H9 (cell line): ENCODE data around the gene CDK11A. TPM values are rescaled to one million over a fixed set of nuclear protein-coding genes. Genes with fewer than 3 reads are reported as not detected.
"Not testable (repeated sequence)": the region's sequence is repeated elsewhere in the genome, so short reads cannot be mapped to it uniquely, and the experiment has no call there.

ENCODE experiments used
- DNase-seq: peaks from one replicate; pipeline ENCODE4 v3.0.0-alpha.2; 2017
- H2AFZ ChIP-seq: one replicate; pipeline ENCODE4 v1.6.1; 2013; ENCODE audit warnings: mild to moderate bottlenecking, low read length, control low read depth, moderate library complexity
- H2AK5ac ChIP-seq: 2 replicates; pipeline ENCODE4 v1.6.1; 2013; ENCODE audit warnings: low read length, control low read depth, mixed read lengths; ENCODE audit not compliant: insufficient read length
- H2BK120ac ChIP-seq: one replicate; pipeline ENCODE4 v1.6.1; 2013; ENCODE audit warnings: low read depth, mild to moderate bottlenecking, low read length, control low read depth, inconsistent platforms; ENCODE audit not compliant: poor library complexity, severe bottlenecking
- H2BK12ac ChIP-seq: 2 replicates; pipeline ENCODE4 v1.6.1; 2013; ENCODE audit warnings: low read length, control low read depth, mixed read lengths, low read depth; ENCODE audit not compliant: insufficient read length
- H2BK15ac ChIP-seq: 2 replicates; pipeline ENCODE4 v1.6.1; 2013; ENCODE audit warnings: low read depth, low read length, control low read depth
- H2BK20ac ChIP-seq: one replicate; pipeline ENCODE4 v1.6.1; 2013; ENCODE audit warnings: low read depth, mild to moderate bottlenecking, low read length, control low read depth, inconsistent platforms; ENCODE audit not compliant: poor library complexity, severe bottlenecking
- H2BK5ac ChIP-seq: 2 replicates; pipeline ENCODE4 v1.6.1; 2013; ENCODE audit warnings: low read length, control low read depth, mixed read lengths; ENCODE audit not compliant: insufficient read length
- H3K14ac ChIP-seq: 2 replicates; pipeline ENCODE4 v1.6.1; 2013; ENCODE audit warnings: low read length, control low read depth; ENCODE audit not compliant: insufficient read depth
- H3K18ac ChIP-seq: 2 replicates; pipeline ENCODE4 v1.6.1; 2013; ENCODE audit warnings: low read depth, mild to moderate bottlenecking, mixed read lengths, low read length, control low read depth; ENCODE audit not compliant: insufficient read length
- H3K23ac ChIP-seq: 2 replicates; pipeline ENCODE4 v1.6.1; 2013; ENCODE audit warnings: low read length, control low read depth, mixed read lengths, low read depth; ENCODE audit not compliant: insufficient read length
- H3K23me2 ChIP-seq: 2 replicates; pipeline ENCODE4 v1.6.1; 2013; ENCODE audit warnings: low read depth, mild to moderate bottlenecking, mixed read lengths, low read length, control low read depth; ENCODE audit not compliant: insufficient read length, poor library complexity, severe bottlenecking
- H3K27ac ChIP-seq: 2 replicates; pipeline ENCODE4 v1.5.1; 2013; ENCODE audit warnings: low read length, control low read depth, mixed read lengths, low read depth; ENCODE audit not compliant: insufficient read length
- H3K27me3 ChIP-seq: 2 replicates; pipeline ENCODE4 v1.6.1; 2013; ENCODE audit warnings: low read length, control low read depth, inconsistent platforms; ENCODE audit not compliant: insufficient read depth
- H3K4ac ChIP-seq: 2 replicates; pipeline ENCODE4 v1.6.1; 2013; ENCODE audit warnings: low read depth, mild to moderate bottlenecking, control low read depth, inconsistent platforms, low read length, moderate library complexity
- H3K4me1 ChIP-seq: 2 replicates; pipeline ENCODE4 v1.6.1; 2013; ENCODE audit warnings: low read length, control low read depth, inconsistent platforms; ENCODE audit not compliant: insufficient read depth
- H3K4me2 ChIP-seq: 2 replicates; pipeline ENCODE4 v1.6.1; 2013; ENCODE audit warnings: low read length, control low read depth, mixed read lengths; ENCODE audit not compliant: insufficient read length, insufficient read depth
- H3K56ac ChIP-seq: 2 replicates; pipeline ENCODE4 v1.6.1; 2013; ENCODE audit warnings: low read depth, mild to moderate bottlenecking, mixed read lengths, low read length, control low read depth; ENCODE audit not compliant: insufficient read length
- H3K79me1 ChIP-seq: 2 replicates; pipeline ENCODE4 v1.6.1; 2013; ENCODE audit warnings: low read depth, mild to moderate bottlenecking, moderate library complexity, low read length, control low read depth, inconsistent platforms; ENCODE audit not compliant: insufficient read depth, poor library complexity, severe bottlenecking
- H3K79me2 ChIP-seq: 2 replicates; pipeline ENCODE4 v1.6.1; 2013; ENCODE audit warnings: low read length, control low read depth, inconsistent platforms; ENCODE audit not compliant: insufficient read depth
- H3K9ac ChIP-seq: 2 replicates; pipeline ENCODE4 v1.6.1; 2013; ENCODE audit warnings: low read length, control low read depth, mixed read lengths; ENCODE audit not compliant: insufficient read length; ENCODE audit errors: extremely low read depth
- H3K9me3 ChIP-seq: one replicate; pipeline ENCODE4 v1.6.1; 2013; ENCODE audit warnings: low read depth, low read length, inconsistent platforms; ENCODE audit not compliant: control insufficient read depth
- H3T11ph ChIP-seq: one replicate; pipeline ENCODE4 v1.6.1; 2013; ENCODE audit warnings: mild to moderate bottlenecking, low read length, control low read depth, inconsistent platforms
- H4K20me1 ChIP-seq: one replicate; pipeline ENCODE4 v1.6.1; 2013; ENCODE audit not compliant: control insufficient read depth, insufficient read length, insufficient read depth
- H4K5ac ChIP-seq: 2 replicates; pipeline ENCODE4 v1.6.1; 2013; ENCODE audit warnings: low read depth, mild to moderate bottlenecking, mixed read lengths, low read length, control low read depth; ENCODE audit not compliant: insufficient read length
- H4K8ac ChIP-seq: replicated peaks from 2 replicates; pipeline ENCODE4 v1.6.1; 2013; ENCODE audit warnings: low read length, control low read depth, mixed read lengths, low read depth; ENCODE audit not compliant: insufficient read length
- H4K91ac ChIP-seq: 2 replicates; pipeline ENCODE4 v1.6.1; 2013; ENCODE audit warnings: low read depth, mild to moderate bottlenecking, moderate library complexity, mixed read lengths, low read length, control low read depth; ENCODE audit not compliant: insufficient read length
- H3K27ac Mint-ChIP-seq, 3 experiments: 2 replicates in 2 of 3; 3 replicates in 1 of 3; pipeline ENCODE4 v1.8.0; 2020 to 2021; ENCODE audit warnings: mixed read lengths in 3 of 3, mild to moderate bottlenecking in 1 of 3, moderate library complexity in 1 of 3
- H3K27me3 Mint-ChIP-seq: 2 replicates; pipeline ENCODE4 v1.8.0; 2021; ENCODE audit warnings: low read depth, mild to moderate bottlenecking, moderate library complexity, mixed read lengths
- H3K36me3 Mint-ChIP-seq, 3 experiments: 2 replicates in 2 of 3; 3 replicates in 1 of 3; pipeline ENCODE4 v1.8.0; 2020 to 2021; ENCODE audit warnings: low read depth in 3 of 3, mixed read lengths in 3 of 3; ENCODE audit not compliant: insufficient read depth in 1 of 3
- H3K4me1 Mint-ChIP-seq, 2 experiments: 2 replicates each; pipeline ENCODE4 v1.8.0; 2020; ENCODE audit warnings: mixed read lengths in 2 of 2
- H3K4me3 Mint-ChIP-seq, 2 experiments: 2 replicates in 1 of 2; 3 replicates in 1 of 2; pipeline ENCODE4 v1.8.0; 2020 to 2021; ENCODE audit warnings: mild to moderate bottlenecking in 2 of 2, mixed read lengths in 2 of 2, moderate library complexity in 1 of 2
- H3K9me3 Mint-ChIP-seq, 2 experiments: 2 replicates in 1 of 2; 3 replicates in 1 of 2; pipeline ENCODE4 v1.8.0; 2020; ENCODE audit warnings: mild to moderate bottlenecking in 2 of 2, mixed read lengths in 2 of 2, moderate library complexity in 1 of 2
- WGBS: extraction: QIAGEN DNeasy Blood & Tissue Kit; methylation state at CpG from one replicate; pipeline ENCODE4 v1.1.7; 2013; ENCODE audit warnings: missing lambda C conversion rate, low lambda C conversion rate, mixed read lengths; ENCODE audit not compliant: insufficient read length; ENCODE audit errors: extremely low coverage; 5-methylcytosine and 5-hydroxymethylcytosine counted together
- long read RNA-seq: library from polyadenylated mRNA; unstranded; transcript quantifications from one replicate; pipeline ENCODE4 v2.0.0, GENCODE V29; 2020
- total RNA-seq: library from RNA; stranded (reverse); gene quantifications from 2 replicates; pipeline ENCODE4 v1.2.1, GENCODE V29; 2021
- TF ChIP-seq, protein P1 (sequence below): fragments of 200-600 bp; sonication (generic); conservative IDR thresholded peaks from 3 replicates; pipeline ENCODE4 v1.8.0; 2021; ENCODE audit warnings: antibody characterized with exemption, mild to moderate bottlenecking

Gene CDK11A
- total RNA-seq = 49.5 and 50.1 TPM in 2 replicates
- long read RNA-seq, partial matches to known transcripts = 10 of 19 reads
- long read RNA-seq, other reads (novel, unspliced or antisense) = 8 of 19 reads

DNA sequence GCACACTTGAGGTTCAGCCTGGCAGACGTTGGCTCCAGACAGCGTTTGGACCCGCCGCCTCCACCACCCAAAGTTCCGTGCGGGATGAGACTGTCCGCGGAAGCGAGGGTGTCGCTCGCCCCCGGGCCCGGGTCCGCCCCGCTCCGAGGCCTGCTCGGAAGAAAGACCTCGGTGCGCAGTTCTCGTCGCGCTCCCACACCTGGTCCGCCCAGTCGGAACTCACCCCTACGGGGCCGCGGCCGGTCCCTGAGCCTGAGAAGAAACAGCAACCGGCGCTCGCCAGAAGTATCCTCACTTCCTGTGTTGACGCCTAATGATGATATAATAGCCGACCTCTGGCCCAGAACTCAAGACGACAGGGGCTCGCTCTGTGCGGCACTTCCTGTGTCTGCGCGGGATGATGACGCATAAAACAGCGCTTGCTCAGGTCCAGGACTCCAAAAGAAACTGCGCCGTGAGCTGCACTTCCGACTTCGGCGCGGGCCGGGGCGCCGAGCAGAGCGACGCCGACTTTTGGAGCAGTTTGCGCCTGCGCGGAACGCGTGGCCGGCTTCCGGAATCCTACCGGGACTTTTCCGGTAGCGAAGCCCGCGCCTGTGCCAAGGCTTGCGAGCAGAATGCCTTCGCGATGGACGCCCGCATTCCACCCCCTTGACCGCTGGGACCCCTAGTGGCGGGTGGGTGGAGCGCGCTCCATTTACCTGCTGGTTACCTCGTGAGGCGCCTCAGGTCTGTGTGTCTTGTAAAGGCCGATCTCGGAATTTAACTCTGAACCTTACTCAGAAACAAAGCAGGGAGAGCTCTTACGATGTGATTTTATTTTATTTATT, at the start of gene CDK11A:
Gene CDK11A (minus strand): TSS at position 323 of the 830 bp plus-strand sequence. CDS start 1,539 bp downstream, outside the sequence.
- not testable (repeated sequence) for H2AFZ ChIP-seq, H3T11ph ChIP-seq, H4K5ac ChIP-seq, H3K18ac ChIP-seq, H2BK12ac ChIP-seq, H3K27me3 Mint-ChIP-seq, H3K23ac ChIP-seq, H3K23me2 ChIP-seq, H3K9me3 ChIP-seq, H3K79me2 ChIP-seq, H2BK120ac ChIP-seq, H3K9me3 Mint-ChIP-seq, H2AK5ac ChIP-seq, H3K4me1 Mint-ChIP-seq, H3K79me1 ChIP-seq, H2BK5ac ChIP-seq, H3K27me3 ChIP-seq, H2BK20ac ChIP-seq, H3K56ac ChIP-seq, H3K4me1 ChIP-seq, H4K91ac ChIP-seq, H4K8ac ChIP-seq, H2BK15ac ChIP-seq, H4K20me1 ChIP-seq, H3K9ac ChIP-seq, H3K4ac ChIP-seq, H3K4me2 ChIP-seq, H3K14ac ChIP-seq
- DNase-seq = peak; percentile 99
- TF ChIP-seq, protein P1, sequence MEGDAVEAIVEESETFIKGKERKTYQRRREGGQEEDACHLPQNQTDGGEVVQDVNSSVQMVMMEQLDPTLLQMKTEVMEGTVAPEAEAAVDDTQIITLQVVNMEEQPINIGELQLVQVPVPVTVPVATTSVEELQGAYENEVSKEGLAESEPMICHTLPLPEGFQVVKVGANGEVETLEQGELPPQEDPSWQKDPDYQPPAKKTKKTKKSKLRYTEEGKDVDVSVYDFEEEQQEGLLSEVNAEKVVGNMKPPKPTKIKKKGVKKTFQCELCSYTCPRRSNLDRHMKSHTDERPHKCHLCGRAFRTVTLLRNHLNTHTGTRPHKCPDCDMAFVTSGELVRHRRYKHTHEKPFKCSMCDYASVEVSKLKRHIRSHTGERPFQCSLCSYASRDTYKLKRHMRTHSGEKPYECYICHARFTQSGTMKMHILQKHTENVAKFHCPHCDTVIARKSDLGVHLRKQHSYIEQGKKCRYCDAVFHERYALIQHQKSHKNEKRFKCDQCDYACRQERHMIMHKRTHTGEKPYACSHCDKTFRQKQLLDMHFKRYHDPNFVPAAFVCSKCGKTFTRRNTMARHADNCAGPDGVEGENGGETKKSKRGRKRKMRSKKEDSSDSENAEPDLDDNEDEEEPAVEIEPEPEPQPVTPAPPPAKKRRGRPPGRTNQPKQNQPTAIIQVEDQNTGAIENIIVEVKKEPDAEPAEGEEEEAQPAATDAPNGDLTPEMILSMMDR = peak; percentile 56
- Mint-ChIP-seq H3K27ac (peak within 1 kb of the TSS; percentile 98 to 99 (median 98)), H3K4me3 (peak within 1 kb of the TSS; percentile 90 to 95), H3K36me3 (peaks cover 8 to 27% (median 14%) of the 10 kb centered on the region in 3 experiments; a peak in 6 of 7 replicates)
- H3K27ac ChIP-seq = peak within 1 kb of the TSS; percentile 33
- no CpG with 5 or more reads among the region's 78 CpGs for WGBS
